IMR-90 (cell line): ENCODE results near the gene SRSF4.

ENCODE experiments used
- BHLHE40 ChIP-seq: fragments of 150-350 bp; IDR thresholded peaks from 2 replicates; pipeline ENCODE4 v1.6.1; 2016; ENCODE audit warnings: mild to moderate bottlenecking, low read depth, low read length
- CEBPB ChIP-seq: IDR thresholded peaks from 2 replicates; pipeline ENCODE4 v1.6.1; 2012; ENCODE audit warnings: low read depth, low read length, improper control_type of control experiment
- CTCF ChIP-seq: conservative IDR thresholded peaks from 2 replicates; pipeline ENCODE4 v1.5.1; 2012; ENCODE audit warnings: mild to moderate bottlenecking, low read depth, low read length, improper control_type of control experiment
- MAZ ChIP-seq: IDR thresholded peaks from 2 replicates; pipeline ENCODE4 v1.6.1; 2012; ENCODE audit warnings: low read depth, mild to moderate bottlenecking, low read length, improper control_type of control experiment, moderate library complexity, borderline replicate concordance
- NFE2L2 ChIP-seq: fragments of 150-350 bp; IDR thresholded peaks from 2 replicates; pipeline ENCODE4 v1.6.1; 2016; ENCODE audit warnings: low read depth, mild to moderate bottlenecking, low read length
- POLR2A ChIP-seq: IDR thresholded peaks from 2 replicates; pipeline ENCODE4 v1.6.1; 2012; ENCODE audit warnings: mild to moderate bottlenecking, low read depth, low read length
- RCOR1 ChIP-seq: IDR thresholded peaks from 2 replicates; pipeline ENCODE4 v1.6.1; 2012; ENCODE audit warnings: mild to moderate bottlenecking, low read length, improper control_type of control experiment; ENCODE audit not compliant: insufficient replicate concordance
- RFX5 ChIP-seq: IDR thresholded peaks from 2 replicates; pipeline ENCODE4 v1.8.0; 2012; ENCODE audit warnings: low read depth, mild to moderate bottlenecking, low read length, moderate library complexity
- SMC3 ChIP-seq: fragments of 150-350 bp; IDR thresholded peaks from 2 replicates; pipeline ENCODE4 v1.6.1; 2016; ENCODE audit warnings: low read depth, mild to moderate bottlenecking, antibody characterized with exemption, low read length, moderate library complexity
- USF2 ChIP-seq: fragments of 150-350 bp; IDR thresholded peaks from 2 replicates; pipeline ENCODE4 v1.6.1; 2017; ENCODE audit warnings: mild to moderate bottlenecking, antibody characterized with exemption, low read length, low read depth

- TF ChIP-seq POLR2A = no peak
- no peak for TF ChIP-seq USF2
- no peak for TF ChIP-seq BHLHE40
- TF ChIP-seq CTCF = no peak
- TF ChIP-seq RFX5 = no peak
- TF ChIP-seq MAZ = no peak
- no peak for TF ChIP-seq RCOR1
- no peak for TF ChIP-seq NFE2L2
- no peak for TF ChIP-seq SMC3
- no peak for TF ChIP-seq CEBPB
Measured at GRCh38 chr1:29162025-29162424, 19.7 kb downstream of the SRSF4 start.
